Non-pigmented ciliary epithelial cell (primary cell): ENCODE data around the gene MRGPRF.
A peak's percentile ranks its signal among the peaks of the same experiment; 100 is the strongest.

Source experiments
- DNase-seq: peaks from one replicate; pipeline ENCODE4 v3.0.0-alpha.2; 2010; ENCODE audit warnings: low read depth

MRGPRF gene

GRCh38 chr11:69050592-69051380 lies 37.7 kb upstream of the MRGPRF start:
- no peak for DNase-seq

DNA sequence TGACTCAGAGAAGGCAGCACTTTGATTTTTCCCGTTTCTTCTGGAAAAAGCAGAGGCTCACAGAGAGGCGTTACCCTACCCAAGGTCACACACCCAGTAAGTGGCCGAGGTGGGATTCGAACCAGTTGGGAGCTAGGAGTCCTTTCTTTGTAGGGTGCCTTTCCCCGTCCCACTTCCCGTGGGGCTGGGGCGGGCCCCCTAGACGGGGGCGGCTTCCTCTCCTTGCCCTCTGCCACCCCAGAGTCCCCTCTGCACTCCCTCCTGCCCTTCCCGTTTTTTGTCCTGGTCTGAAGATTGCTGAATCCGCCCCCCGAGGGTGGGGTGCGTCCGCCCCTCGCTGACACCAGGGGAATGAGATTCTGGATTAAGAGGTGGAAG lies 36.4 kb upstream of the MRGPRF start:
- DNase-seq: no peak

DNA sequence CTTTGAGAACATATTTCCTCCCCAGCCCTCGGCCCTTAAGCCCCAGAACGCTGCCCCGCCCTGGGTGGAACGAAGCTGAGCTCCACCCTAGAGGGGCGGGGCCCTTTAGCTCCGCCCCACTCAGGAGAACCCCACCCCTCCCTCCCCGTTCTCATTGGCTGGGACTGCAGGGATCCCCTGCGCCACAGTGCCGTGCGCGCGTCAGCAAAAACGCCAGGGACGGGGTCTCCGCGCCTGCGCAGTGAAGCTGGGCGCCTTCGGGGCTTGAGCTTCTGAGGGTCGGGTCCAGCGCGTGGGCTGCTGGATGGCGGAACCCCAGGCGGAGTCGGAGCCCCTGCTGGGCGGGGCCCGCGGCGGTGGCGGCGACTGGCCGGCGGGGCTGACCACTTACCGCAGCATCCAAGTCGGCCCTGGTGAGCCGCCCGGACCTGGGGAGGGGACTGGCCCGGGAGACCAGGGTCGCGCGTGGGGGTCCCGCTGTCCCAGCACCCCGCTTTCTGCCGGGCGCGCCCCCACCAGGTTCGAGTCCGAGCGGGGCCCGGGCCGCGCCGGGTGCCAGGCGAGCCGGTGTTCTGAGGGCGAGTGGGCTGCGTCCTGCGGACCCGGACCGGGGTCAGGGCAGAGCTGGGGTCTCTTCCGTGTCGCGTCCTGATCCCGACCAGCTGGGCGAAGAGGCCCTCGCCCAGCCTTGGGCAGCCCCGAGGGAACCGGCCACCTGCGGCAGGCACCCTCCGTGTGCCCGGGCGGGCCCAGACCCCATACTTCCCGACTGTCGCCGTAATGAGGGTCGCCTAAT lies 35.8 kb upstream of the MRGPRF start, which contains the start of gene TPCN2:
TPCN2 (plus strand) TSS at position 239 of the 796 bp plus-strand sequence; CDS start at position 305, 66 bp downstream.
- peak; percentile 70 for DNase-seq

GRCh38 chr11:69048031-69048693 lies 35.1 kb upstream of the MRGPRF start:
- no peak for DNase-seq

DNA sequence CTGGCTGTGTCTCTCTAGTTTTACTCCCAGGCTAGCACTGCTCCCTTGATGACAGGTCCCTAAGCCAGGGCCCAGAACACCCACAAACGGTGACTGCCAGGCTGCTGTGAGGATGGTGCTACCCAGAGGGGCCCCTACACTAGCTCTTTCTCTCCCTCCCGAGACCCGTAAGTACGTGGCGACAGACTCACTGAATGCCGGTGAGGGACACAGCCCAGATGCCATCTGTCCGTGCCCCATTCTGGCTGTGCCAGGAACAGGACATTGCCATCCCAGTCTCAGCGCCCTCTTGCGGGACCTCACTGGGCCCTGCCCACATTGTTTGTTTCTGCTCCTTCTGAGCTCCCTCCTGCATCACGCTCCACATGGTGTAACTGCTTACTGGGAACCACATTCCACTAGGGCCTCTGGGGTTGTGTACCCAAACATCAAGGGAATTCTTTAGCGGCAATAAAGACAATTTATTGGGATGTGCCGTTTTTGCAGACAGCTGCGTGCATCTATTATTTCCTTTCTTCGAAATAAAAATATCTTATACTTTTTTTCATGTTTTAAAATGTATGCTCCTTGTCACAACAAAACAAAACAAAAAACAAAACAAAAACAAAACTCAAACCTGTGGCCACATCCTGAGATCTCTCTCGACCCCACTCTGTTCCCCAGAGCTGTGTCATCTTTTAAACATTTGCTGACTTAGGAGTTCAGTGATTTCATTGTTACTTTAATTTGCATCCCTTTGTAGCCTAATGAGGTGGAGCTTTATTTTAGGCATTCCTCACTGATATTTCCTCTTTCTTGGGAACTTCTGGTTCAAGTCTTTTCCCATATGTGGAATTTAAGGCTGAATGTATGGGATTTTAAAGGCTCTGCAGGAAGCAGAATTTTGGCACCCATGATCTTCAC lies 31.3 kb upstream of the MRGPRF start:
- DNase-seq: peak; percentile 19

- DNase-seq: no peak
Observed at GRCh38 chr11:69041516-69041915, 28.5 kb upstream of the MRGPRF start.

GRCh38 chr11:69040581-69041260 lies 27.7 kb upstream of the MRGPRF start:
- DNase-seq: peak; percentile 38

GRCh38 chr11:69040051-69040450 lies 27.0 kb upstream of the MRGPRF start:
- DNase-seq: no peak

- no peak for DNase-seq
Observed at GRCh38 chr11:69039501-69039900, 26.5 kb upstream of the MRGPRF start.

GRCh38 chr11:69037544-69037943 lies 24.5 kb upstream of the MRGPRF start:
- no peak for DNase-seq

GRCh38 chr11:69037074-69037473 lies 24.0 kb upstream of the MRGPRF start:
- DNase-seq: no peak

DNA sequence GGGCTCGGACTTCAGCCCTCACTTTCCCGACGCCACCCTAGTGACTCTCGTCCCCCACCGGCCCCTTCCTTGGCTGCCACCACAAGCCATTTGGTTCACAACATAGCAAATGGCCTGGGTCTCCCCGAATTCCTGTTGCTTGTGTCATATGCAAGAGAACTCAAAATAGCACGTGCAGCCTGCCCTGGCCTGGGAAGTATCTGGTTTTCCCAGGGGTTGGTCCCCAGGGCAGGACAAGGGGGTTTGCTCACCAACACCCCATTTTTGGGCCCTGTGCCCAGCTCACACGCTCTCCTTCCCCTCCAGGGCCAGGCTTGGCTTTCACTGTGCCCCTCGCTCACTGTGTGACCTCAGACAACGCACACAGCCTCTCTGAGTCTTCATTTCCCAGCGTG lies 22.9 kb upstream of the MRGPRF start:
- no peak for DNase-seq

DNA sequence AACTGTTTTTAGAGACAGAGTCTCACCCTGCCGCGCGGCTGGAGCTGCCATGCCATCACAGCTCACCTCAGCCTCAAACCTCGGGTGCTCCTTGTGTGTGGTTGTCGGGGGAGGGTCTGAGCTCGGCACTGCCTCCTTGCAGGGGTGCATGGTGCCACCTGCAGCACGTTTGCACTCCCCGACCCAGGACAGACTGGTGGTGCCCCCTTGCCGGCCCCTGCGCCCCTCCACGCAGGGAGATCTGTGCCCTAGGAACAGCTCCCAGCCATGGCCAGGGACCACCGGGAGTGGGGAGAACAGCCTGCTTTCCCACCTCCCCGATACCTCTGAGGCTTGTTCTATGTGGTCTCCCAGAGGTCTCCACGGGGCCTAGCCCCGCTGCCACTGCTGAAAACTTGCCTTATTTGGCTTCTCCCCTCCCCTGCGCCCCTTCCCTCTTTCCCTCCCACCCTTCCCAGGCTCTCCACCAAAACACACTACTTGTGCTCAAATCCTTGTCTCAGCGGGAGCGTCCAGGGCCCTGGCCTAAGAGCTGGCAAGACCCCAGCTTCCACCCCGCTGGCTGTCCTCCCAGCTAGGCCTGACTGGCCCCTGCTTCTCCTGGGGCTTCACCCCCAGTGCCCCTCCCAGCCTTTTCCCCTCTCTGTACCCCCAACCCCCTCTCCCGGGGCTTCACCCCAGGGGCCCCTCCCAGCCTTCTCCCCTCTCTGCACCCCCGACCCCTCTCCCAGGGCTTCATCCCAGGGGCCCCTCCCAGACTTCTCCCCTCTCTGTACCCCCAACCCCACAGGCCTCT lies 22.3 kb upstream of the MRGPRF start:
- DNase-seq: no peak

DNA sequence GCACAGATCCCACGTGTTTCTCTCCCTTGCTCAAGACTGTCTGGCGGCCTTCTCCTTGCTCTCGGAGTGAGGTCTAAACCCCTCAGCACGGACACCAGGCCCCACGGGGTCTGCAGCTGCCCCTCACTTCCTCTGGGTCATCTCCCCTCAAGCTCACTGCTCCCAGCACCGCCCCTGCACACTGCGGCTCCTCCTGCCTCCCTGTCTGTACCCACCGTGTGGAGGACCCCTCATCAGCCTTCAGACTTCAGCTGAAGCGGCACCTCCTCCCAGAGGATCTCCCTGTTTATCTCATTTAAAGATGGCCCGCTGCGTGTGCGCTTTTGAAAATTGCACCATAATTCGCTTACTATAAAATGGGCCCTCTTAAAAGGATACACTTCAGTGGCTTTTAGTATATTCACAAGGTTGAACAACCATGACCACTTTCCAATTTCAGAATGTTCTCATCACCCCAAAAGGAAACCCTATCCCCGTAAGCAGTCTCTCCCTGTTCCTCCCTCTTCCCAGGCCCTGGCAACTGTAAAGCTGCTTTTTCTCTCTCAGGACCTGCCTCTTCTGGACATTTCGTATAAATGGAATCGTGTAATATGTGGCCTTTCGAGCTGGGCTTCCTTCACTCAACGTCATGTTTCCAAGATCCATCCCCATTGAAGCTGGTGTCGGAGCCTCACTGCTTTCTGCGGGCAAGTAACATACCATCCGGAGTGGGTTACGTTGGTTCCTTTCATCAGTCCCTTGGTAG lies 21.2 kb upstream of the MRGPRF start:
- DNase-seq: no peak

GRCh38 chr11:69033431-69033830 lies 20.4 kb upstream of the MRGPRF start:
- DNase-seq: no peak

GRCh38 chr11:69032833-69033232 lies 19.8 kb upstream of the MRGPRF start:
- DNase-seq: no peak

DNA sequence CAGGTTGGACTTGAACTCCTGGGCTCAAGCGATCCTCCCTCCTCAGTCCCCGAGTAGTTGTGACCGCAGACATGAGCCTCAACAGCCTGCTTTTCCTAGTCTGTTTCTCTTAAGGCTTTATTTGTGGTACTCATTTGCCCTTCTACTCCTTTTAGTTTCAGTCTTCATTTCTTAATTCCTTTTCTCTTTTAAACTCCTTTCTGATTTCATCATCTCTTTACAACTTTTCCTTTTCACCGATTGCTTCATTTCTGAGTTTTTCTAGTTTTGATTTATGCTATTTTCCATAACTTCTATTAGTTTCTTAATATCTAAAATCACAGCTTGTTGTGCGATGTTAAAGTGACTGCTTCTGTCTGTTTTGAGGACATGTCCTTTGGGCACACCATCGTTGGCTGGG lies 17.3 kb upstream of the MRGPRF start:
- no peak for DNase-seq

- DNase-seq: no peak
Observed at GRCh38 chr11:69027704-69028372, 14.8 kb upstream of the MRGPRF start.

DNA sequence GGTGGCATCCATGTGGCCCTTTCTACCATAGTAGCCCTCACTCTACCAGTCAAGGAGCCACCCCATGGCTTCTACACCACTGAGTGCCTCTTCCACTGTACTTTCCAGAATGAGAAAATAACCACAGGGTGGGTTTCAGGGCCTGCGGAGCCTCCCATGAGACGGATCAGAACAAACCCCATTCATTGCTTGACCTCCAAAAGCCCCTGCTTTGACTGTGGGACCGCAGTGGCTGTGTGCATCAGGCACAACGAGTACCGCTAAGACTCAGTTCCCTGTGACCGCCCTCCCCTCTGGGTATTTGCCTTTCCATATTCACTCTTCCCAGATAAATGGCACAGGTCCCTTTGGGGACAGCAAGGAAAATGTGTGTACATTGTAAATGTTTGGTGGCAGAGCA lies 11.5 kb upstream of the MRGPRF start:
- no peak for DNase-seq
